ENCODE measurements around the gene COA4.

The COA4 gene

DNA sequence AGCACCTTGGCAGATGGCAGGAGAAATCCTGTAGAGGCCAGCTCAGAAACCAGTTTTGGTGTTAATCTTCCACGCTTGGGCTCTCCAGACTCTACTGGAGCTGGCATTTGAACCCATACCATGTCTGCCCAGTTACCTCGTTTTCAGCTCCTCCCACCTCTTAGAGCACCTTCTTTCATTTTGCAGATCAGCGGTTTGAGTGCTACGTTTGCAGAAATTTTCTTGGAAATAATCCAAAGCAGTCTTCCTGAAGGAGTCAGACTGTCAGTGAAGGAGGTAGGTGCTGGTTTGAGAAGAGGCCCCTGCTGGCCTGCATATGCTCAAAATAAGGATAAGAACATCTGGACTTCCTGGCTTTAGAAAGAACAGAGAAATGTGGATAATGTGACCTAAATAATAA is 13.7 kb downstream of the COA4 start:
- DNase-seq = no peak

DNA sequence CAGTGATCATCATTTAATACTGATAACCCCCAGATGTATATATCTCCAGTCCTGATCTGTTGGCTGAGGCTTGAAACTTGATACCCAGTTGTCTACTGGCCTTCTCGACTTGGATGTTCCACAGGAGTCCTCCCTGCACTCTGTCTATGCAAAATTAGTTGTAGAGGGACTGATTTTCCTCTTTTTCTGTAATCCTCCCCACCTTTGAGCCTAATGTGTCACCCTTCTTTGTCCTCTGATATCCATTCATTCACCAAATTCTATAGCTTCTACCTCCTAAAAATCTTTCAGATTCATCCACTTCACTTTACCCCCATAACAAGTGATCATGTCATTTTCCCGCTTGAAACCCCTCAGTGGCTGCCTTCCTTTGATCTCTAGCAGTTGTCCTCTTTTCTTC is 16.4 kb downstream of the COA4 start:
- no peak for DNase-seq

DNA sequence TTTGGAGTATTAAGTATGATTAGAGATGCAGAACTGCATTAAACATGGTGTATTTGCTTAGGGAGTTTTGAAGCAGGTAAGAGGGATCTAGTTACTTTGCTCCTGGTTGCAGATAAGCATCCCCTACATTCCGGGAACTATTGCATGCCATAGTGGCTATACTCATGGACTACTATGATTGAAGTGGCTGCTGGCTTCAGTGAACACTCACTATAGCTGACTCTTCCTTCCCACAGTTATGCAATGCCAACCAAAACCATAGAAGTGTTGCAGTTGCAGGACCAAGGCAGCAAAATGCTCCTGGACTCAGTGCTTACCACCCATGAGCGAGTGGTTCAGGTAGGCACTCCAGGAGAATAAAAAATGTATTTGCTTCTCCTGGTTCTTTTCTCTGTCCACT is 17.0 kb downstream of the COA4 start:
- no peak for DNase-seq

GRCh38 chr11:73856031-73856567 is 20.5 kb downstream of the COA4 start:
- peak; percentile 42 for DNase-seq

DNA sequence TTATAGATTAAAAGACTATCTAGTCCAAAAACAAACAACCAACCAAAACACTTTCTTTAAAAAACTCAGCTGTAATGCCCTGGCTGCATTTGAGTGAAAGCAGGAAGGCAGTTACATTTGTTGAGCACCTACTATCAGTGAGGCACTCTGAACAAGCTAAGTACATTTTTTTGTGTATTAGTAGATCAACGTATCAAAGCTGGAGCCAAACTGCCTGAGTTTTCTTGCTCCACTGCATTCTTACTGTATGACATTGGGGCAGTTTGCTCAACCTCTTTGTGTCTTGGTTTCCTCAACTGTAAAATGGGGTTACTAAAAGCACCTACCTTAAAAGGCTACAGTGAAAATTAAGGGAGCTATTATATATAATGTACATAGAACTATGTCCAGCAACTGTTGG is 22.0 kb downstream of the COA4 start:
- no peak for DNase-seq

DNA sequence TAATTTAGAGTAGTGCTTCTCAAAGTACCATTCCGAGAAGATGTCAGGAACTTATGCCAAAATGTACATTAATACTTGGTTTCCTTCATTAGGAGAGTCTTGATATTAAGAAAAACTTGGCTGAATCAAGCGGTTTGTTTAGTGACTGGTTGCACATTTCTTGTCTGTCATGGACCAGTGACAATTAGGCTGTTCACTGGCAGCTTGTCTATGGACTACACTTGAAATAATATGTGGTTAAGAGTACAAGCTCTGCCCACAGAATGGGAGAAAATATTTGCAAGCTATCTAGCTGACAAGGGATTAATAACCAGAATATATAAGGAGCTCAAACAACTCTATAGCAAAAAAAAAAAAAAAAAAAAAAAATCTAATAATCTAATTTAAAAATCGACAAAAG is 24.6 kb downstream of the COA4 start:
- no peak for DNase-seq

DNA sequence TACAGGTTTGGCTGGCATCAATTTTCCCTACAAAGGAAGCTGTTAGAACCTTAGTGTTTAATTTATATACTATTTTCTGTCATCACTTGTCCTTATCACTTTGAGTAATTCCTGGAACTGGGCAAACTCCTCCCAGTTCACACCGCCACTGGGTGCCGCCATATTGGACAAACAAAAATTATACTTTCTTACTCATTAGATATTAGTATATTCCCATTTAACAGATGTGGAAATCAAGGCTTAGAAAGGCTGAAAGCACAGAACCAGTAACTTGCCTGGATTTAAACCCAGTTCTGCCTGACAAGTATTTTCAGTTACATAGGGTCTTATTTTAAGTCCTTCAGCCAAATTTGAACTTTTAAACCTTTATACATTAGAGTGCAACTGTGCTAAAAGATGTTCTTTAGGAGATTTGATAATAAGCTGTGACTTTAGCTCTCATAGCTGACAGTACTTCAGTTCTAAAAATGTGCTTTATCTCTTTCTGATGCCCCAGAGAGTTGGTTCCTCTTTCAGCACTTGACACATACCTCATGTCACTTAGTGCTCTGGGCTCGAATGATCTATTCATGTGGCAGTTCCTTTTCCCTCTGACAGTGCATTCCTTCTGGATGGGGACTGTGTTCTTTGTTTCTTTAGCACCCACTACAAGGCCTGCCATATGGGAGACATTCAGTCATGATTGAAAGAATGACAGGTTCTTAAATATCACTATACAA is 25.4 kb downstream of the COA4 start:
- DNase-seq = no peak

GRCh38 chr11:73839123-73839457 is 37.6 kb downstream of the COA4 start:
- no peak for DNase-seq

DNA sequence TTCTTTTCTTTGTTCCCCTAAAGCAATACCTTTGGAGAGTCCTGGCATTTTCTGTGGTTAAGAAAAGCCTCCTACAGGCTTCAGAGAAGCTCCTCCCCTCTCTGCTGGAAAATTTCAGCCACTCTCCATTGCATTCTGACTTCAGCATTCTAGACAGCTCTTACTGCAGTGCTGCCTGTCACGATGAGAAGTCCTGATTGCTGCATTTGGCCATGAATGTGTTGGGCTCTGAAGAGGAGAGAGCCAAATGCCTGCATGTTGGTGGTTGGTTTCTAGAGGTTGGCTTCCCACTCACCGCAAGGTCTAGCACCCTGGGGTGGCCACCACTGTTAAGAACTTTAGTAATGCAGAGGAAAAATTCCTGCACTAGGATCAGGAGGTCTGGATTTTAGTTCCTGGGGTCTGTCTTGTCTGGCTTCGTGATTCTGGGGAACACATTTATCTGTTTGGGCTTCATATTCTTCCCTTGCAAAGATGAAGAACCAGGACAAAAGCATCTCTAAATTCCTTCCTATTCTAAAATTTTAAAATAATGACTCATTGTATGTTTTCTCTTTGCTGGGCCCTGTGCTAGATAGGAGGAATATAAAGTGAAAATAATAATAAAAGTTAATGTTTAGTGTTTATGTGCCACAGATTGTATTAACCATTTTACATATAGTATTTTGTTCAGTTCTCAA is 38.1 kb downstream of the COA4 start:
- no peak for DNase-seq

DNA sequence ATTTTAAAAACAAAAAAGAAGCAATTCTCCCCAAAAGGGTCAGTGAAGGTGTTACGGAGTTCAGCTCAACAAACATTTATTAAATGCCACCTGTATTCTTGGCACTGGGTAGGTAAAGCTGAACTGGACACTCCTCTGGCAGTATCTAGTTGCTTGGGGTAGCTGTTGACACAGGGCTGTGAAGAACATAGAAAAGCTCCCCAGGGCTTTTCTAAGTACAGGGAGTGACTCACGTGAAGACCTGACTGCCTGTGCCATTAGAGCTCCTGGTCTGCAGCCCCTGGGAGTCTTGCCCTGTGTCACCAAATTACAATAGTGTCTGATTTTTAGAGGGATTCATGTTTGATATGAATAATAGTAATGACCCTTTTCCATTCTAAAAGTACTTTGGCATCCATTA is 43.6 kb downstream of the COA4 start:
- peak; percentile 4 for DNase-seq

GRCh38 chr11:73830261-73830660 is 46.4 kb downstream of the COA4 start:
- no peak for DNase-seq

All from NCI-H1436 (cell line).